Trophoblast cell (in vitro differentiated cells and primary cell): ENCODE measurements around the gene DPT.
A peak's percentile ranks its signal among the peaks of the same experiment; 100 is the strongest.

Experiments used
- DNase-seq, 2 donors: peaks; one replicate each; pipeline ENCODE4 v3.0.0-alpha.2; 2016
- H2AFZ ChIP-seq: 2 replicates; pipeline ENCODE4 v1.6.1; 2013; ENCODE audit warnings: low read length, moderate library complexity, mild to moderate bottlenecking; ENCODE audit not compliant: insufficient read depth, poor library complexity
- H2AK5ac ChIP-seq: 2 replicates; pipeline ENCODE4 v1.6.1; 2013; ENCODE audit warnings: mild to moderate bottlenecking, low read length
- H2BK120ac ChIP-seq: 2 replicates; pipeline ENCODE4 v1.6.1; 2013; ENCODE audit warnings: low read length, mild to moderate bottlenecking, moderate library complexity; ENCODE audit not compliant: insufficient read depth, poor library complexity
- H2BK12ac ChIP-seq: 2 replicates; pipeline ENCODE4 v1.6.1; 2013; ENCODE audit warnings: mild to moderate bottlenecking, low read length, moderate library complexity
- H2BK5ac ChIP-seq: 2 replicates; pipeline ENCODE4 v1.6.1; 2013; ENCODE audit warnings: low read length, low read depth, moderate library complexity, mild to moderate bottlenecking; ENCODE audit not compliant: poor library complexity
- H3K14ac ChIP-seq: 2 replicates; pipeline ENCODE4 v1.6.1; 2013; ENCODE audit warnings: mild to moderate bottlenecking, low read length
- H3K18ac ChIP-seq: 2 replicates; pipeline ENCODE4 v1.6.1; 2013; ENCODE audit warnings: mild to moderate bottlenecking, low read length
- H3K23ac ChIP-seq: 2 replicates; pipeline ENCODE4 v1.6.1; 2013; ENCODE audit warnings: low read length
- H3K27ac ChIP-seq: 2 replicates; pipeline ENCODE4 v1.5.1; 2013; ENCODE audit warnings: low read depth, mild to moderate bottlenecking, inconsistent platforms, low read length, moderate library complexity
- H3K27me3 ChIP-seq: 2 replicates; pipeline ENCODE4 v1.6.1; 2013; ENCODE audit warnings: inconsistent platforms, mild to moderate bottlenecking, low read length, moderate library complexity; ENCODE audit not compliant: insufficient read depth
- H3K36me3 ChIP-seq, 2 experiments: 1 replicate in 1 of 2; 2 replicates in 1 of 2; pipeline ENCODE4 v1.6.1; 2013; ENCODE audit warnings: low read length in 2 of 2, mild to moderate bottlenecking in 2 of 2, moderate library complexity in 1 of 2; ENCODE audit not compliant: insufficient read depth in 2 of 2, control insufficient read depth in 1 of 2
- H3K4ac ChIP-seq: 2 replicates; pipeline ENCODE4 v1.6.1; 2013; ENCODE audit warnings: low read depth, mild to moderate bottlenecking, low read length, moderate library complexity
- H3K4me1 ChIP-seq, 2 experiments: 1 replicate in 1 of 2; 2 replicates in 1 of 2; pipeline ENCODE4 v1.6.1; 2013; ENCODE audit warnings: low read length in 2 of 2, mild to moderate bottlenecking in 2 of 2, moderate library complexity in 1 of 2; ENCODE audit not compliant: insufficient read depth in 2 of 2, control insufficient read depth in 1 of 2
- H3K4me2 ChIP-seq: 2 replicates; pipeline ENCODE4 v1.6.1; 2013; ENCODE audit warnings: inconsistent platforms, mild to moderate bottlenecking, low read length, moderate library complexity
- H3K4me3 ChIP-seq: 2 replicates; pipeline ENCODE4 v1.5.1; 2013; ENCODE audit warnings: mild to moderate bottlenecking, low read depth, low read length, inconsistent platforms
- H3K79me1 ChIP-seq: one replicate; pipeline ENCODE4 v1.6.1; 2013; ENCODE audit warnings: low read length
- H3K79me2 ChIP-seq: 2 replicates; pipeline ENCODE4 v1.6.1; 2013; ENCODE audit warnings: low read length, mild to moderate bottlenecking; ENCODE audit not compliant: control insufficient read depth, insufficient read depth, poor library complexity
- H3K9ac ChIP-seq: 2 replicates; pipeline ENCODE4 v1.6.1; 2013; ENCODE audit warnings: mild to moderate bottlenecking, low read length
- H3K9me3 ChIP-seq: 2 replicates; pipeline ENCODE4 v1.6.1; 2013; ENCODE audit warnings: low read depth, mild to moderate bottlenecking, control low read depth, inconsistent platforms, low read length; ENCODE audit not compliant: insufficient read depth
- H4K12ac ChIP-seq: 2 replicates; pipeline ENCODE4 v1.6.1; 2013; ENCODE audit warnings: low read depth, mild to moderate bottlenecking, low read length, moderate library complexity
- H4K8ac ChIP-seq: 2 replicates; pipeline ENCODE4 v1.6.1; 2013; ENCODE audit warnings: low read depth, mild to moderate bottlenecking, low read length, moderate library complexity
- H4K91ac ChIP-seq: one replicate; pipeline ENCODE4 v1.6.1; 2013; ENCODE audit warnings: low read depth, mild to moderate bottlenecking, low read length, moderate library complexity
- WGBS: extraction: QIAGEN DNeasy Blood & Tissue Kit; methylation state at CpG from one replicate; pipeline ENCODE4 v1.1.7; 2013; ENCODE audit warnings: missing lambda C conversion rate; ENCODE audit not compliant: insufficient read length, insufficient coverage; ENCODE audit errors: extremely low coverage; 5-methylcytosine and 5-hydroxymethylcytosine counted together

Gene DPT

DNA sequence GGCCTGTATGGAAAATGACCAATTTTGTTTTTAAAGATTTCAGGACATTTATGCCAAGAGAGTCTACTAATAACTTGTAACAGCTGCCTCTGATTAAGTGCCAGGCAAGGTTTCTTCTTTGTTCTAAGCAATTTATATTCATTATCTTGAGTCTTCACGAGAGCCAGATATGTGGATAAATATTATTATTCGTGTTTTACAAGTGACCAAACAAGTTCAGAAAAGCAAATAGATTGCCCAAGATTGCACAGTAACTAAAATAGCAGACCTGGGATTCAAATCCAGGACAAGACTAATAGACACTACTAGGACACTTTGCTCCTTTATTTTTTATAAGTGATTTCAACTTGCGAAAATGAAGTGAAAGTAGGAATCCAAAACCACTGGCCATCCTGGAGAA lies 30.1 kb upstream of the DPT start:
- Histone ChIP-seq H3K23ac (no peak overlapping the region), H2AFZ (no peak overlapping the region)
- no CpG with 5 or more reads among the region's 3 CpGs for WGBS

DNA sequence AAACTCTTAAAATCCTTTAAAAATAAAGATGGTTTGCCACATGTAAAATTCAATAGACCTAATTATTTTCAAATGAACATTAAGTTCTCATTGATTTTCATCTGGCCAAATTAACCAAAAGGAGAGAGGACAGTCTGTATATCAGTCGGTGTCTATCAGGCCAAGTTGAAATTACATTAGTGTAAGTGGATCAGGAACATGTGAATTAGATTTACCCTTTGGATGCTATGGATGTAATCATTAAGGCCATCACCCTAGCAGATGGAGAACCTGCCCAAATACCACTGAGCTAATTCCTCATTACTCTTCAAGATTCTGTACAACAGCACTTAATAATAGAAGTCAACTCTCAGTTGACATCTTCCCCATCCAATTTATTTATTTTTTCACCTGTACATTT lies 29.5 kb upstream of the DPT start:
- Histone ChIP-seq H4K12ac (no peak overlapping the region), H3K27me3 (no peaks in the 10 kb centered on the region)
- no CpG with 5 or more reads among the region's 1 CpG for WGBS

More for the DNA sequence above, 30.1 kb upstream of the DPT start:
- Histone ChIP-seq H4K91ac (no peak overlapping the region), H3K18ac (no peak overlapping the region), H3K4ac (no peak overlapping the region), H2AK5ac (no peak overlapping the region), H3K4me3 (no peak overlapping the region), H3K9ac (no peak overlapping the region), H3K27ac (no peak overlapping the region), H3K9me3 (no peaks in the 10 kb centered on the region), H3K79me1 (peaks cover 19% of the 10 kb centered on the region), H3K4me1 (peaks cover 7 to 16% of the 10 kb centered on the region in 2 experiments), H3K14ac (no peak overlapping the region), H2BK120ac (no peak overlapping the region), H4K8ac (no peak overlapping the region), H2BK12ac (no peak overlapping the region), H4K12ac (no peak overlapping the region), H2BK5ac (no peak overlapping the region), H3K79me2 (no peaks in the 10 kb centered on the region), H3K4me2 (no peak overlapping the region), H3K36me3 (no peaks in the 10 kb centered on the region), H3K27me3 (no peaks in the 10 kb centered on the region)
- DNase-seq = no peak

DNA sequence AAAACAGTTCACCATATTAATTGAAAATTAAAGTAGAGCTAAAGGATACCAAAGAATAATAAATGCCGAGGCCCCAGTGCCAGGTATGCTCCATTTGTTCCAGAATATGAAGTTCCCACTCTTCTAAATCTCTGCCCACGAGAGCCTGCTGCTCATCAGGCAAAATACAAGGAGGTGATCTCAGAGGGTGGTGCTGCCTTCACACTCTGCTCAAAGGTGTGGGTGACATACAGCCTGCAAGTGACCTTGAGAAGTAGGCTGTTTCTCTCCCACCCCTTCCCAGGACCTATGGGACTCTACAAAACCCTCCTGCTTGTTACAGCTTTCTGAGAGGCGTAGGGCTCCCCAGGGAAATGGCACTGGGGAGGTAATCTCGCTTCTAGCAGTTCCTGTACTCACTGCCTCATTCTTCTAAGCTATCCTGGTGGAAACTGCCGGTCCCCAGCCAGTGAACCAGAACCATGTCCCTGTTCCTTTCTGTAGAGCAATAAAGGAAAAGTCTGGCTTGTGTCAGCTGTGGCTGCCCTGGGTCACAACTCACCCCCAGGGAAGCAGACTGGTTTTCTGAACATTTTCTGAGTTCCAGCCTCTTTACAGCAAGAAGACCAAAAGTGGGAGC lies 26.9 kb upstream of the DPT start:
- H3K4ac ChIP-seq = peak overlapping the region; percentile 19
- no peaks in the 10 kb centered on the region for H3K9me3 ChIP-seq
- no peak overlapping the region for H4K12ac ChIP-seq
- peak overlapping the region; percentile 93 for H3K18ac ChIP-seq
- no peak for DNase-seq
- H3K4me3 ChIP-seq = peak overlapping the region; percentile 42
- H2AK5ac ChIP-seq = peak overlapping the region; percentile 4
- peak overlapping the region; percentile 30 for H4K8ac ChIP-seq
- peak overlapping the region; percentile 4 for H3K4me2 ChIP-seq
- no peak overlapping the region for H3K9ac ChIP-seq
- H4K91ac ChIP-seq = peak overlapping the region; percentile 85
- H2BK12ac ChIP-seq = peak overlapping the region; percentile 24
- H3K4me1 ChIP-seq = peaks cover 11 to 20% of the 10 kb centered on the region in 2 experiments
- peak overlapping the region; percentile 91 for H3K27ac ChIP-seq
- H3K79me1 ChIP-seq = peaks cover 26% of the 10 kb centered on the region
- no CpG with 5 or more reads among the region's 5 CpGs for WGBS
- H2BK5ac ChIP-seq = peak overlapping the region; percentile 85
- H2AFZ ChIP-seq = no peak overlapping the region
- H3K23ac ChIP-seq = no peak overlapping the region
- no peaks in the 10 kb centered on the region for H3K36me3 ChIP-seq
- no peaks in the 10 kb centered on the region for H3K79me2 ChIP-seq
- peak overlapping the region; percentile 83 for H3K14ac ChIP-seq
- H2BK120ac ChIP-seq = peak overlapping the region; percentile 67
- no peaks in the 10 kb centered on the region for H3K27me3 ChIP-seq

More for the DNA sequence above, 29.5 kb upstream of the DPT start:
- Histone ChIP-seq H3K9me3 (no peaks in the 10 kb centered on the region), H2AK5ac (no peak overlapping the region), H3K4ac (no peak overlapping the region), H3K4me3 (no peak overlapping the region), H4K91ac (no peak overlapping the region), H2AFZ (no peak overlapping the region), H3K23ac (no peak overlapping the region), H2BK5ac (no peak overlapping the region), H3K4me2 (no peak overlapping the region), H3K18ac (no peak overlapping the region), H3K36me3 (no peaks in the 10 kb centered on the region), H3K4me1 (peaks cover 7 to 16% of the 10 kb centered on the region in 2 experiments), H2BK12ac (no peak overlapping the region), H3K79me1 (peaks cover 19% of the 10 kb centered on the region), H3K14ac (no peak overlapping the region), H3K79me2 (no peaks in the 10 kb centered on the region), H2BK120ac (no peak overlapping the region), H4K8ac (no peak overlapping the region), H3K27ac (no peak overlapping the region), H3K9ac (no peak overlapping the region)
- DNase-seq = no peak

DNA sequence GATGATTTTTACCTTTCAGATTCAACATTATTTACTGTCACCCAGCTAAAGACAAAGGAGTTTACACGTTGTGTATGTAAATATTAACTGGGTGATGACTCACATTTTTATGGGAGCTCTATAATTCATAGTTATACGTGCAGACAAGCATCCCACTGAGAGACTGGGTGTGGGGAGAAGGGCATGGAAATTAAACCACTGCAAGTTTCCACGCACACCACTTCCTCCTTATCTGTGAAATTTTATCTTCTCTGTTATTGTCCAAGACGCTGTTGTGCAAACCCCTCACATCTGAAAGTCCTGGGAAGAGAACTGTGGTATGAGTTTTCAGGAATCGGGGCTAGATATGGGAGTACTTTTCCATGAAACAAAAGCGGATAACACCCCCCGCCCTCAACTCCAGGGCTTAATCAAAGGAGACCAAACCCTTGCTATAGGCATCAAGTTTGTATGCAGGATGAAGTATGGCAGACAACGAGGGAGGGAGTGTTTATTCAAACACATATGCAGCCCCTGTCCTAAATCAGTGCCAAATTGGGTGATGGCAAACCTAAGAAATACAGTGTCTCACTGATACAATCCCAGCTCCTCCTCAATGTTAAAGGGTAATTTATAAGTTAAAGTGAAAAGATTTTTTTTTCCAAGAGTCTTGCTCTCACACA lies 23.3 kb upstream of the DPT start:
- Histone ChIP-seq H2AFZ (no peak overlapping the region), H4K91ac (peak overlapping the region; percentile 74), H3K27ac (no peak overlapping the region), H4K8ac (peak overlapping the region; percentile 7), H2BK12ac (peak overlapping the region; percentile 84), H3K9me3 (no peaks in the 10 kb centered on the region), H3K18ac (no peak overlapping the region), H4K12ac (no peak overlapping the region), H2AK5ac (peak overlapping the region; percentile 59), H3K4ac (peak overlapping the region; percentile 21), H3K4me2 (no peak overlapping the region), H2BK5ac (peak overlapping the region; percentile 61), H3K4me1 (peaks cover 11 to 20% of the 10 kb centered on the region in 2 experiments), H3K23ac (no peak overlapping the region), H3K14ac (peak overlapping the region; percentile 57), H3K79me1 (peaks cover 22% of the 10 kb centered on the region), H3K36me3 (no peaks in the 10 kb centered on the region), H3K9ac (no peak overlapping the region), H3K79me2 (no peaks in the 10 kb centered on the region), H3K27me3 (no peaks in the 10 kb centered on the region), H3K4me3 (no peak overlapping the region), H2BK120ac (peak overlapping the region; percentile 63)
- whole genome bisulfite sequencing = no CpG with 5 or more reads among the region's 8 CpGs
- DNase-seq = no peak
